ENCODE results near the gene SGMS1.
"Not testable (repeated sequence)": the region's sequence is repeated elsewhere in the genome, so short reads cannot be mapped to it uniquely, and the experiment has no call there.

SGMS1 gene

DNA sequence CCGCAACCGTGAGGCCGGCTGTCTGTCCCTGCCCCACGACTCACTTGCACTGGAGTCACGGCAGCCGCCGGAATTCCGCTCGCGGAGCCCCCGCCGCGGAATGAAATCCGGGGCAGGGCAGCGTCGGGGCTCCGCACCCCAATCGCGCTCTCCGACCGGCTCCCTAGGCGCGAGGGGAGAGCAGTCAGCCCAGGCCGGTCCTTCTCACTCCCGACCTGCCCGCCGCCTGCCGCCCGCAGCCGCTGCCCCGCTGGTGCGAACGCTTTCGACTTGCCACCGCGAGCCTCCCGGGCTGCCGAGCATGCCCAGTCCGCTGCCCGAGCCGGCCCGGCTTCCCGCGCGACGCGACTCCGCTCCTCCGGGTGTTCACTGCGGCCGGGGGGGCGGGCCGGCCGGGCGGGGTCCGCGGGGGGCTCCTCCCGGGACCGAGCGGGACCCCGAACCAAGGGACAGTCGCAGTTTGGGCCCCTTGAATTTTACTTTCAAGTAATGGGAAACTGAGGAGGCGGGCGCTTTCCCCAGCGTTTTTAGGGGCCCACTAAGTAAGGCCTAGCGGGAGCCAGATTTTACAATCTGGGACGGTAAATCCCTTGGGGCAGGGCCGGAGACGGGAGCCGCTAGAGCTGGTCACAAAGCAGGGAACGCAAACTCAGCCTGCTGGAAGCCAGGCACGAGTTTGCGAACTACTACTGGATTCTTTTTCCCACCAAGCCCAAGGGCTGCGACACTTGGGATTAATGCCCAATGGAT, at the start of gene SGMS1:
SGMS1 (minus strand) TSS at position 294 of the 750 bp plus-strand sequence. CDS start 279,842 bp downstream, outside the sequence.
- DNase-seq, result peak; percentile 86

DNA sequence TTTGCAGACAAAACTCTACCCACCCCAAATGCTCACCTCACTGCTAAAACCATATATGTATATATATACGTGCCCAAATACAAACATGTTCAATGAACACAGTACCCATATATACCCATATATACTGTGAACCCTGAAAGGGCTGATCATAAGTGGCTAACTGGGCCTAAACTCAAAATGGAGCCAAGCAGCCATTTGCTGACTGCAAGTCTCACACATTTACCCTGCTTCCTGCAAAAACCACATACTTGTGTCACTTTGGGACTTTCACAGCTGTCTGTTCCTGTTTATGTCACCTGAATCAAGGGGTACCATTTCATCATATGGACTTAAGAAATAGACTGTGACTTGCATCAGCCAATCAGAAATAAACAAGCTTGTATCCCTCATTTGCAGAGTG, 48.4 kb upstream of the SGMS1 start:
- not testable (repeated sequence) for DNase-seq

DNA sequence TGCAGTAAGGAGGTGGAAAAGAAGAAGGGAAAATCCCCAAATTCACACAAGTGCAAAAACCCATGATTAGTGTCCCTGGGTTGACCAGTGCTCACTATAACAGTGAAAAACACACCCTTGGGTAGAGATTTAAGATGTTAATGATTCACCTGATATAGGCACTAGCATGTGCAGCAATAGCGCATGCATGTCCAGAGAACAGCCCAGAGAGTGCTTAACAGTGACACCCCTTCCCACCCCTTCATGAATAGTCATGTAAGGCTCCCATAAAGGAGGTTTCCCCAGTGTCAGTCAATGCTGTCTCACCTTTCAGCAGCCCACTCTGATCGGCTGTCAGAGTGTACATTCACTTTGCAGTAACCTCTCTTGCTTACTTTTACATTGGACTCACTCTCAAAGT, 47.9 kb upstream of the SGMS1 start:
- DNase-seq, result not testable (repeated sequence)

- DNase-seq, result not testable (repeated sequence)
Observed at GRCh38 chr10:50669957-50670356, 46.2 kb upstream of the SGMS1 start.

- not testable (repeated sequence) for DNase-seq
Observed at GRCh38 chr10:50667353-50667752, 43.6 kb upstream of the SGMS1 start.

- DNase-seq, result not testable (repeated sequence)
Observed at GRCh38 chr10:50662420-50662819, 38.7 kb upstream of the SGMS1 start.

- DNase-seq, result not testable (repeated sequence)
Observed at GRCh38 chr10:50661563-50661962, 37.8 kb upstream of the SGMS1 start.

- peak; percentile 28 for DNase-seq
Observed at GRCh38 chr10:50659865-50660730, 36.3 kb upstream of the SGMS1 start.

- DNase-seq, result not testable (repeated sequence)
Observed at GRCh38 chr10:50659016-50659864, 35.5 kb upstream of the SGMS1 start.

DNA sequence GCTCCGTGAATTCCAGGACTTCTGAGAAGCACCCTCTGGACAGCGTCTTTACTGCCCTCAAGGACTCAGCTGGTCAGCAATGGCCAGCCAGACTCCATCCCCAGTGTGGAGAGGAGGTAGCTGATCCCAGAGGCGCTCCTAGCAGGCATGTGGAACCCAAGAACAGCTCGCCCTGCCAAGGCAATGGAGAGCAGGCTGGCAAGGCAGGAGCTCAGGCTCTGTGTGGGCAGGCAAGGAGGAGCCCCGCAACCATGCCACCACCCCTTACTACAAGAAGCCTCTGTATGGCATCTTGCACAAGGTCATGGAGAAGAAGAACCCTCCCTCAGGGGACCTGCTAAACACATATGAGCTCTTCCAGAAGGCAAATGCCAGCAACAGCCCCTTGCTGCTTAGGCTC, 34.4 kb upstream of the SGMS1 start:
- no peak for DNase-seq

DNA sequence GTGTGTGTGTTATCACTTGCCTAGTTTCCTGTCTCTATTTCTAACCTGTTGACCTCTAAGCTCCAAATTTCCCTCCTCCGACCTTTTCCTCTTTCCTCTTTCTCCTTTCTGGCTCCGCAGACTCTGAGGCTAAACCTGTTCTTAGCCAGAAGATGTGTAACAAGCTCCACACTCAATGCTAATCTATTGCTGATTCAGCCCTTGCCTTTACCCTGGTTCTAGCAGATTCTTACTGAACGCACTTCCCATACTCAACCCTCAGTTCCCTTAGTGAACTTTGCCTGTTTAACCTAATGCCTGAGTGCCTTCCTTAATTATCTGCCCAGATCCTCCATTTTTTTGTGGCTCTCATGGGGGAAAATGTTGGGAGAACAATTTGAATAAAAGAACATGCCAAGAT, 30.0 kb upstream of the SGMS1 start:
- no peak for DNase-seq

- peak; percentile 25 for DNase-seq
Observed at GRCh38 chr10:50653142-50653541, 29.4 kb upstream of the SGMS1 start.

DNA sequence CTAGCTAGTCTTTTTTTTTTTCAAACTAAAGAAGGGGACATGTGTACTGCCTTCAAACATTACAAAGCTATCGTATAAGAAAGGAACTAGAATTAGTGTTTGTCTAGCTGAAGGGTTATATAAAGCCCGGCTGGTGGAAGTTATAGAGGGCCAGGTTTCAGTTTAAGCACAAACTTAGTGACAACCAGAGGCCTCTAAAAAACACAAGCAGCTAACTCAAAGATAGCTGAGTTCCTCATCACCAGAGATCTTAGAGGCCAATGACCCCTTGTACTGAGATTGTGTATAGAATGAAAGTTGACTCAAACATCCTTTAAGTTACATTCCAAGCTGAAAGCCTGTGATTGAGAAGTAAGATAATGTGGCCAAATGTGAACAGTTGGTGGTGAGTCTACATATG, 28.1 kb upstream of the SGMS1 start:
- no peak for DNase-seq

GRCh38 chr10:50650481-50650880, 26.7 kb upstream of the SGMS1 start:
- DNase-seq, result no peak

DNA sequence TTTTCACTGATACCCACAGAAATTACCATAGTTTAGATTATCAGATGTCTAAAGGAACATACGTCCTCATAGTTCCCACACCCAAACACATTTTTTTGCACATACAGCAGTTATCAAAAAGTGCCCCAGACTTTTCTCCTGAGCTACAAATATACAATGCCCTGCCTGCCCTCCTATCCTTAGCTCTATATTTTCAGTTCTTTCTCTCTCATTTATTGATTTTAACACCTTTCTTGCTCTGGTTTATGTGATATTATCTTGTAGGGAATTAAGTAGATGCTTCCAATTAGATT, 25.1 kb upstream of the SGMS1 start:
- DNase-seq, result no peak

GRCh38 chr10:50648089-50648934, 24.6 kb upstream of the SGMS1 start:
- DNase-seq, result no peak

- not testable (repeated sequence) for DNase-seq
Observed at GRCh38 chr10:50647350-50647749, 23.6 kb upstream of the SGMS1 start.

GRCh38 chr10:50645236-50645635, 21.5 kb upstream of the SGMS1 start:
- DNase-seq, result no peak

DNA sequence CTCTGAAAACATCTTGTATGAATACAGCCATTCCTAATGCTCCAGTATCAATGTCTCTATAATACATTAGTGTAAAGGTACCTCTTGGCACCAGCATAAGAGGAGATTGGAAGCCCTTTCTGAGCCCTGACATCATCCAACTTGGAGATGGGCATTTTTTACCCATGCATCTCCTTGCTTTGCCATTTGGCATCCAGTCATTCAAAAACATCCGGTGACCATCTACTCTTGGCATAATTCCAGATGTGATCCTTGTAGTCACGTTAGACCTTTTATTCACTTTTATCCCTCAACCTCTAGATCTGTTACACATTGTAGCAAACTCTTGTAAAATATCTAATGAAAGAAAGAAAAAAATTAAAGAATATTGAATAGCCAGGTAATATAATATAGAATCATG, 17.9 kb upstream of the SGMS1 start:
- no peak for DNase-seq

- no peak for DNase-seq
Observed at GRCh38 chr10:50640238-50640637, 16.5 kb upstream of the SGMS1 start.

DNA sequence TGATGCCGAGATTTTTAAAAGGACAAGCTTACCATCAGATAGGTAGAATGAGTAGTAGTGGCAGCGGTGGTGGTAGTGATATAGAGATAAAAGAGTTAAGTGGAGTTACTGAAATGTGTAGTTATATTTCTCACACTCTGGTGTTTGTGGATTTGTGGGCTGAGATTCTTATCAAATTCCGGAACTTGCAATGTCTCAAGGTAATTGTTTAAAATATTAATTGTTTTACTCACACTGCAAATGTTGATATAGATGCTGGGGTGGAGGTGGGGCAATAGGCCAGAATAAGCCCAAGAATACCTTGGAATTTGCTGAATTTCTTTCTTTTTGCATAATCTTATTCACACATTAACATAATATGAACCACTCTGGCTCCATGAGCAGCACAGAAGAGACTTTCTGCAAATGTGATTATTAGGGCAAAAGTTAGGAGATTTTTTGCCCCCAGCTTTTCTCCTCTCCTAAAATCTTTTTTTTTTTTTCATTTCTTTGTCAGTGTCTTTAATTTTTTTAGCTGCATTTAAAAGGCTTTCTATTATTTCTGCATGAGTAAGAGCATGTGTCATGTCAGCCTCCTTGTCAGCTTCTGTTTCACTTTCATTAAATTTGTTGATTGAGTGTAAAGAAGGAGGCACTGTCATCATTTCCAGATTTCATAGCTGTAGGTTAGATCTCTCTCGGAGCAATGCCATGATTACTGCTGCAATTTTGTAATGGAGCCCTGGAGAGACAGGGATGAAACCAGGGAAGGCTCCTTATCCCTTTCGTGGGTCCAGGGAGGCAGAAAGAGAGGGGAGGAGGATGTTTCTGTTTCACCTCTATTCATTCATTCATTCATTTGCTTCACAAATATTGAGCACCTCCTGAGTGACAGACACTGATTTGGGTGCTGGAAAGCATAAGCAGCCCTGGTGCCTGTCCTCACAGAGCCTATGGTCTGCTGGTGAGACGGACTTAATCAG, 13.1 kb upstream of the SGMS1 start:
- peak; percentile 14 for DNase-seq
